Choroid plexus epithelial cell (primary cell): ENCODE data around the gene ADAMTS20.

Experiments
- DNase-seq: peaks from one replicate; pipeline ENCODE4 v3.0.0-alpha.2; 2010; ENCODE audit warnings: low read depth
- H3K4me3 ChIP-seq: 2 replicates; pipeline ENCODE4 v1.5.1; 2011; ENCODE audit warnings: low read depth, mild to moderate bottlenecking, control low read depth, low read length, moderate library complexity
- CTCF ChIP-seq: conservative IDR thresholded peaks from 2 replicates; pipeline ENCODE4 v1.5.1; 2011; ENCODE audit warnings: low read depth, mild to moderate bottlenecking, control low read depth, inconsistent platforms, low read length, moderate library complexity

Gene ADAMTS20

GRCh38 chr12:43317156-43317555 lies 234.8 kb downstream of the ADAMTS20 start:
- H3K4me3 ChIP-seq: no peak overlapping the region
- no peak for TF ChIP-seq CTCF
- DNase-seq: no peak

GRCh38 chr12:43316520-43316919 lies 235.5 kb downstream of the ADAMTS20 start:
- DNase-seq: peak; percentile 69
- no peak for TF ChIP-seq CTCF
- H3K4me3 ChIP-seq: no peak overlapping the region

- H3K4me3 ChIP-seq: no peak overlapping the region
- no peak for TF ChIP-seq CTCF
- peak; percentile 86 for DNase-seq
These were observed 236.0 kb downstream of the ADAMTS20 start for GRCh38 chr12:43315961-43316360.

GRCh38 chr12:43312991-43313505 lies 239.0 kb downstream of the ADAMTS20 start:
- no peak for TF ChIP-seq CTCF
- H3K4me3 ChIP-seq: no peak overlapping the region
- no peak for DNase-seq

- no peak for DNase-seq
- no peak overlapping the region for H3K4me3 ChIP-seq
- TF ChIP-seq CTCF: no peak
These were observed 241.4 kb downstream of the ADAMTS20 start for GRCh38 chr12:43310596-43310995.

GRCh38 chr12:43309959-43310358 lies 242.0 kb downstream of the ADAMTS20 start:
- no peak overlapping the region for H3K4me3 ChIP-seq
- peak; percentile 96 for DNase-seq
- no peak for TF ChIP-seq CTCF

- DNase-seq: no peak
- H3K4me3 ChIP-seq: no peak overlapping the region
- TF ChIP-seq CTCF: no peak
These were observed 243.2 kb downstream of the ADAMTS20 start for GRCh38 chr12:43308776-43309175.
